A549 (cell line): Measurements from ENCODE around the gene CD37.

ENCODE experiments used
- POLR2A ChIP-seq: IDR thresholded peaks from 2 replicates; pipeline ENCODE4 v1.6.1; 2012; ENCODE audit warnings: mild to moderate bottlenecking, low read length
- RNF2 ChIP-seq: fragments of 200-600 bp; sonication (generic); IDR thresholded peaks from 2 replicates; pipeline ENCODE4 v1.6.1; 2016; ENCODE audit warnings: low read depth, mild to moderate bottlenecking, antibody characterized with exemption, moderate library complexity, borderline replicate concordance
- ZSCAN20 ChIP-seq: fragments of 250-450 bp; sonication (Bioruptor Pico); IDR thresholded peaks from 2 replicates; pipeline ENCODE4 v1.8.0; 2022; ENCODE audit warnings: mild to moderate bottlenecking, moderate library complexity

- TF ChIP-seq POLR2A (no peak), ZSCAN20 (no peak), RNF2 (no peak)
These were observed 9.0 kb upstream of the CD37 start for GRCh38 chr19:49326165-49326704.
